Suprapubic skin (tissue), 3 donors: ENCODE data around the gene ITPR2.

Source experiments
- EP300 ChIP-seq: sonication (generic); formaldehyde crosslinking; IDR thresholded peaks from one replicate; pipeline ENCODE4 v1.6.1; 2017; ENCODE audit warnings: antibody characterized with exemption
- POLR2A ChIP-seq, 2 donors: fragments of 450-650 bp; IDR thresholded peaks; one replicate each; pipeline ENCODE4 v1.6.1; 2017; ENCODE audit warnings: antibody characterized with exemption in 2 of 2, mild to moderate bottlenecking in 2 of 2, moderate library complexity in 2 of 2
- TF ChIP-seq, protein P1 (sequence below), 2 donors: fragments of 200-600 bp in 1 of 2; fragments of 450-650 bp in 1 of 2; sonication (generic) in 1 of 2; IDR thresholded peaks; one replicate each; pipeline ENCODE4 v1.5.1; 2016 to 2019; ENCODE audit warnings: antibody characterized with exemption in 2 of 2, mild to moderate bottlenecking in 1 of 2, moderate library complexity in 1 of 2

DNA sequence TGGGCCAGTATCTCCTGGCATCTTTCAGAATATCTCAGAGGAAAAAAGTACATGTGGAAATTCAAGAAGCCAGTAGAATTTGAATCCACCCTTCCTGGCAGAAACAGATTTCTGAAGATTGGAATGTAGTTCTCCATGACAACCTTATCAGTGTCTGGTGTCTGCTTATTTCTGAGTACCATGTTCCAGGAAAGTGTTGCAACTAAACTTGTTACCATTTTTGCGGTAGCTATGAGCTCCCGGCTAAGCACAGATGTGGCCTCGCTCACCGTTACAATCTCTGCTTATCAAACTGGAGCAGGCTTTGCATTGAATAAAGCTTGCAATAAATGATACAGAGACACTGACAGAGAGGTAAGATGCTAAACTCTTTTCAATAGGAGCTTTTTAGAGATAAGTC, 13.0 kb upstream of the ITPR2 start:
- TF ChIP-seq, protein P1, sequence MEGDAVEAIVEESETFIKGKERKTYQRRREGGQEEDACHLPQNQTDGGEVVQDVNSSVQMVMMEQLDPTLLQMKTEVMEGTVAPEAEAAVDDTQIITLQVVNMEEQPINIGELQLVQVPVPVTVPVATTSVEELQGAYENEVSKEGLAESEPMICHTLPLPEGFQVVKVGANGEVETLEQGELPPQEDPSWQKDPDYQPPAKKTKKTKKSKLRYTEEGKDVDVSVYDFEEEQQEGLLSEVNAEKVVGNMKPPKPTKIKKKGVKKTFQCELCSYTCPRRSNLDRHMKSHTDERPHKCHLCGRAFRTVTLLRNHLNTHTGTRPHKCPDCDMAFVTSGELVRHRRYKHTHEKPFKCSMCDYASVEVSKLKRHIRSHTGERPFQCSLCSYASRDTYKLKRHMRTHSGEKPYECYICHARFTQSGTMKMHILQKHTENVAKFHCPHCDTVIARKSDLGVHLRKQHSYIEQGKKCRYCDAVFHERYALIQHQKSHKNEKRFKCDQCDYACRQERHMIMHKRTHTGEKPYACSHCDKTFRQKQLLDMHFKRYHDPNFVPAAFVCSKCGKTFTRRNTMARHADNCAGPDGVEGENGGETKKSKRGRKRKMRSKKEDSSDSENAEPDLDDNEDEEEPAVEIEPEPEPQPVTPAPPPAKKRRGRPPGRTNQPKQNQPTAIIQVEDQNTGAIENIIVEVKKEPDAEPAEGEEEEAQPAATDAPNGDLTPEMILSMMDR (IDR thresholded peaks at IDR 0.05) = no peak
- TF ChIP-seq POLR2A (IDR thresholded peaks at IDR 0.05) (no peak), EP300 (no peak)
